ENCODE measurements around the gene GNB1L.

Gene GNB1L

DNA sequence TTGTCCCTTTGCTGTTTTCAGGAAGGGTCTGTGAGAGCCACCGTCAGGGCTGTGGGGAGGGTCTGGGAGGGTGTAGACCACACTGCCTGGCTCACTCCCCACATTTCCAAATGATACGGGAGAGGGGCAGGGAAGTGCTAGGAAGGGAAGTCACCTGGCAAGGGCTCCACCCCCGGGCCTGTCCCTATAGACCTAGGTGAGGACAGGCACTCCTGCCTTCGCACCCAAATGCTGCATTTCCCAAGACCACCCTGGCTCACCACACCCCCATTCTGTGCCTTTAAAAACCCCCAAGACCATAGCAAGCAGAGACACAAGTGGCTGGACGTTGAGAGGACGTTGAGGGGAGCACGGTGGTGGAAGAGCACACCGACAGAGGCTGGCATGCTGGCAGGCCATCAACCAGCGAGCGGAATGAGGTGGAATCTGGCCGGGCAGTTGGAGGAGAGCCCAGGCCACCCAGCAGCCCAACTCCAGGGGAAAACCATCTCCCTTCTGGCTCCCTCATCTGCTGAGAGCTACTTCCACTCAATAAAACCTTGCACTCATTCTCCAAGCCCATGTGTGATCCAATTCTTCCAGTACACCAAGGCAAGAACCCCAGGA is 45.7 kb downstream of the GNB1L start:
- DNase-seq (ENCODE audit: low read depth), result no peak

DNA sequence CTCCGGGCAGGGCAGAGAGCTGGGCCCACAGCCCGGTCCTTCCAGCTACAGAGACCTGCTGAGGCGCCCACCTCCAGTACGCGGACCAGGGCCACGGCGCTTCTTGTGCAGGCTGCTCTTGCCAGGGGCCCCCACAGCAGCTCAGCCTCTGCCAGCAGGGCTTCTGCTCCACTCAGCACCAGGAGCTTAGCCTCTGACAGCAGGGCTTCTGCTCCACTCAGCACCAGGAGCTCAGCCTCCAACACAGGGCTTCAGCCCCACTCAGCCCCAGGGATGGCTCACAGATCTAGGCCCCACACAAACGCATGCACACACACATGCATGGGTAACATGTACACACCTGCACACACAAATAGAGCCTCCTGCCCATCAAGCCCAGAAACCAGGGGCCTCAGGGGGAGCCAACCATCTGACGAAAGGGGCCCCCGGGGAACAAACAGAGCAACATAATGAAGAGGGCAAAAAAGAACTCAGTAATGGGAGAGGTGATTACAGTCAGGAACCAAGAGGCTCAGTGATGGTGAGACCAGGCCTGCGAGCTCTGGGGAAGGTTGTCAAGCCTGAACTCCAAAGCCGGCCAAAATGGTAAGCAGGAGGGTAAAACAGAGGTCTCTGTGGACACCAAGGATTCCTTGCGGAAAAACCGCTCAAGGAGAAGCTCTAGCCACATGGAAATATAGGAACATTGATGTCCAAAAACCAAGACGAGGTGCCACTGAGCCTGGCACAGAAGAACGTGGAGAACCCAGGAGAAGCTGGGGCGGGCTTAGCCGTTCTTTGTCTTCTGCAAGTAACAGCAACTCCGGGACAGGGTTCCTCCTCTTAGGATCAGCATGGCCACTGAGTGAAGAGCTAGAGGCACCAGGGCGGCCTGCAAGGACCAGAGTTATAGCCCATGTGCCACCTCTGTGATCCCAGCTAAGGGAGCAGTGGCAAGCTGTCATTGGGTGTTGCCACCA is 46.5 kb downstream of the GNB1L start:
- no peak for DNase-seq (ENCODE audit: low read depth)

DNA sequence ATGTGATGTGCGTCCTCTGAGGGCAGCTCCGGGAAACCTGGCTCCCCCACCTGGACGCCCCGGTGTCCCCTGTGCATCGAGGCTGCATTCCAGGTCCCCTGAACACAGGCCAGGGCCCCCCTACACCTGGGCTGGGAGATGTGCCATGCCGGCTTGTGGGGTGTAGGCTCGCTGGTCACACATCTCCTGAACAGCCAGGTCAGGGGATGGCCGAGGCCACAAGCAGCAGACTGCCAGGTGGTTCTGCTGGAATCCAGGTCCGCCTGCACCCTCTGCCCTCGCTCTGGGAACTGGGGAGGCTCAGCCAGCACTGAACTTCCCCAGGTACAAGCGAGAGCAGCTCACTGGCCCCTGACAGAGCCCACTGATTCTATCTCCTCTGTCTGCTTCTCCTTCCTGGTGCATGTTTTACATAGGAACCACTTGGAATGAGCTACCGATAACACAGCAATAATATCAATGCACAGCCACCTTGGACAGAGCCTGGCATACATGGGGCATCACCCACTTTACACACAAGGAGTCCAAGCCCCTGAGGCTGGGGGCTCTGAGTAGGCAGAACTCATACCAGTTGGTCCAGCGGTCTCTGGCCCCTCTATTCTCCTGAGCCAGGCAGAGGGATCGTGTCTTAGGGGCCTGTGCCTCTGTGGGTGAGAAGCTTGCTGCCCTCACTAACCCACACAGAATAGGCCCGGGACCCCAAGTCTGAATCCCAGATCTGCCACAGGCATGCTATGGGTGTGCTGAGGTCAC is 47.3 kb downstream of the GNB1L start:
- no peak for DNase-seq (ENCODE audit: low read depth)

DNA sequence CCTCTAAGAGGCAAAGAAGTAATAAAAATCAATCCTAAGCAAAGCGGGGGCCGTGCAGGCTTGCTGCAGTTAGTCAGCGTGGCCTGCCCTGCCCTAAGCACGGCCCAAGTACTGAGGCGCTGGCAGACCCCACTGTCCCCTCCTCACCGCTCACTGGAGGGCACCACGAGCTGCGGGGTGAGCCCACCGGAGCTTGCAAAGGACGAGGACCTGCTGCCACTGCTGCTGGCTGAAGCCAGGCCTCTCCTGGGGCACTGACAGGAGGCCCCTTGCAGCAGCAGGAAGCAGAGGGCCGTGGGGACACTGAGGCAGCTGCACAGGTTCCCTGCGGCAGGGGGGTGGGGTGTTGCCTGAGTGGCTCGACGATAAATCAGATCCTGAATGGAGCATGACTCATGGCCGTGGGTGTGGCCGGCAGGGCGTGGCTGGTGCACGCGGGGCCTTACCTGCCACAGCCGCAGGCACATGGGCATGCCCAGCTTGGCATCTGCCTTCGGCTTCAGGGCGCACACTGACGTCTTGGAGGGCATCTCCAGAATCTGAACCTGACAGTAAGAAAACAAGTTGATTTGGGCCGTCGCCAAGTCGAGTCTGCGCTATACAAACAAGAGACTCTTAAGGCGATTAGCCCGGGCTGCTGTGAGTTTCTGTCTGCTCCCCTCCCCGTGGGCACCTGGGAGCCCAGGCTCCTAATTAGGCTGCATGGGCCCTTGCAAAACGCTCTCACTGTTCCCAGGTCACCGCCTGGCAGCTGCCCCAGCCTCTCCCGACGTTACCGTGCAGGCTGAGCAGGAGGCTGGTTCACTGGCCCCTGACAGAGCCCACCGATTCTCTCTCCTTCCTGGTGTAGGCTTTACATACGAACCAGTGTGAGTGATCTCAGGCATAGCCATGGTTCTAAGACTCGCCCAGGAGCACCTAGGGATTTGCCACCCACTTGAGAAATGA is 48.2 kb downstream of the GNB1L start:
- DNase-seq (ENCODE audit: low read depth), result peak; percentile 22

DNA sequence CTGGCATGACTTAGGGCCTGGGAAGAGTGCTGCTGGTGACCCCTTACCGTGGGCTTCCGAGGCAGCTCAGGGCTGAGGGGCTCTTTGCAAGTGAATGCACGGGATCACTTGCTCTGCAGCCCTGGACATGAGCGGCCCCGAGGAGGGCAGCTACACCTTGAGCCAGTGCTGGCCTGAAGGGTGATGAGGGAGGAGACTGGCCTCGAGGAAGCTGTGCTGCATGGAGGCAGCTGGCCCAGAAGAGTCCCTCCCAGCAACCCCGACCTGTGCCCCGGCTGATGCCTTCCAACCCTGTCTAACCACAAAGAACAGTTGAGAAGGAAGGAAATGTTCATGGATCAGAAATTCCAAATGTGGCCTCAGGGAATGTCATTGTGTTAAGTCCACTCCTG is 48.9 kb downstream of the GNB1L start:
- no peak for DNase-seq (ENCODE audit: low read depth)

DNA sequence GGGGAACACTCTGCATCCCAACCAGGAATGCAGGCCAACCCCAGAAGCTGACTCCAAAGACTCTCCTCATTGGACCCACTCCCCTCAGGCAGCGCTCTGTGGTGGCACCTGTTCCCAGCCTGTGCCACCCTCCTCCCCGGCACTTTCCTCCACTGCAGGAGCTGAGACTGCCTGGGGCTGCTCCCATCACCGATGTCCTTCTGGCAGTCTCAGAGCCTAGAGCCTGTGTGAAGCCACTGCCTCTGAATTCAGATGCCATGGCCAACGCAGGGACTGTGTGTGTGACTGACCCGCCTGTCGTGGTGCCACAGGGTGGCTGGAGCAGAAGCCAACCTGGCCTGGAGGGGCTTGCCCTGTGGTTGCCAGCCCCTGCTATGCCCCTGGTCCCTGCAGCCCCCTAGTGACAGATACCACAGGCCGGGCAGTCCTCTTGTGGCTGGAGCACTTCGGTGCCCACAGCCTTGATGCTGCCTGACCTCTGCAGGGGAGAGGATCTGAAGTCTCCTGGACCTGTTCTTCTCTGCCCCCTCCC is 50.9 kb downstream of the GNB1L start:
- no peak for DNase-seq (ENCODE audit: low read depth)

DNA sequence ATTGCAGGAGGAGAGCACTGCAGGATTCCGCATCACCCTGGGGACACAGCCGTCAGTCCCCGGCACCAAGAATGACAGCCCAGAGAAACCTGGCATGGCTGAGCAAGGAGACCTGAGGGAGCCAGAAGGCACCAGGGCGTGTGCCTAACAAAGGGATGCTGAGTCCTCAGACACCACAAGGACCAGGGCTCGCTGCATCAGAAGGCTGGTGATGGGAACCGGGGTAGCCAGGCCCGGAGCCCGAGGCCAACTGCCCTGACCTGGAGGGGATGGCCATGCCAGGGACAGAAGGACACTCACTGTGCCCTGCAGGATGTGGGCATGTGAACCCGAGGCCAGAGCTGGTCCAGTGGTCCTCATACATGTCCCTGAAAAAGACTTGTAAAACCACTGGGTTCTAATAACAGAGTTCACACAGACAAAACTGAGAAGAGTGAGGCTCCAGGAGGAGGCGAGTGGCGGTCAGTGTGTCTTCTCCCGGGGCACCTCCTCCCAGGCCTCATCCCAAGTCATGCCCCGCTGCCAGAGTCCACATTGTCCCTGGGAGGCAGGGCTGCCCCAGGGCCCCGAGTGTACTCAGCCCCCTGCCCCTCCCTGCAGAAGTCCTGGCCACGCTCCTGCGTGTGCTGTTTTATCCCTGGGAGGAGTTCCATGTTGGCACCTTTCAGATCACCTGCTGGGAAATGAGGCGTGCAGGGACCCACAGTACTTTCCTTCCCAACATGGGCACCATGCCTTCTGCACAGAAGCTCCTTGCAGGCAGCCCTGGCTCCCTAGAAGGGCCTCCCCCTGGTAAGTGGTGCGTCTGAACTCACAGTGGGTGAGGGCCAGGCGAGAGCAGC is 51.6 kb downstream of the GNB1L start:
- DNase-seq (ENCODE audit: low read depth), result no peak

DNA sequence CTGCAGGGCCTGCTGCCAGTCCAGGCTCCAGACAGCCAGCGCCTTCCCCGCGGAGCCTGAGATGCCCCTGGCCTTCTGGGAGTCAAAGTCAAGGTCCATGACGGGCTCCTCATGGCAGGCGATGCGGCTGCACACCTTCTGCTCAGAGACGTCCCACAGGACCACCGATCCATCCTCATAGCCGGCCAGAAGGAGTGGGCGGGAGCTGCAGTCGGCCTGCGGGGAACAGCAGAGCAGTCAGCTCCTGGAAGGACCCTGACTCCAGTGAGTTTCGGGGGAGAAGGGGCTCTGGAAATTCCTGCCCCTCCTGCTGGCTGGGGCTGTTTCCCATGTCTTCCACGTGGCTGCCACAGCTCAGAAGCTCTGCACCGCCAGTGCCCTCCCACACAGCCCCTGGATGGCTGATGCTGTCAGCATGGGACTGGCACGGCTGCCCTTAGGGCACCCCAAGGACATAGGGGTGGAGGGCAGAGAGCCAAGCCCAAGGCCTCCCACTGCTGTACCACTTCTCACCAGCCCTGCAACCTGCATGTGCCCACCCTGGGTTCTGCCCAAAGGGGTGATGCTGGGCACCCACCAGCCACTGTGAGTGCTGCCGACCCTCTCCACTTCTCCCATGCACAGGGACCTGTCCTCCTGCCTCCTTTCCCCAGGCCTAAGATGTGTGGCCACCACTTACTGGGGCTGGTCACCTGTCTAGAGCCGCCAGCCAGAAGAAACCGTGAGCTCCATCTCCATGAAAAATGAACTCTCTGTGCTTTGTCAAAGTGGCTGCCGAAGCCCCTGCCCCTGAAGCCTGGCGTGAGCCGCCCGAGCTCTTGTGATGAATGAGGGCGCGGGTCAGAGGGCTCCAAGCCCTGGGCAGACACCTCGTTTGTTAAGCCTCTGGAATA is 52.4 kb downstream of the GNB1L start:
- no peak for DNase-seq (ENCODE audit: low read depth)

DNA sequence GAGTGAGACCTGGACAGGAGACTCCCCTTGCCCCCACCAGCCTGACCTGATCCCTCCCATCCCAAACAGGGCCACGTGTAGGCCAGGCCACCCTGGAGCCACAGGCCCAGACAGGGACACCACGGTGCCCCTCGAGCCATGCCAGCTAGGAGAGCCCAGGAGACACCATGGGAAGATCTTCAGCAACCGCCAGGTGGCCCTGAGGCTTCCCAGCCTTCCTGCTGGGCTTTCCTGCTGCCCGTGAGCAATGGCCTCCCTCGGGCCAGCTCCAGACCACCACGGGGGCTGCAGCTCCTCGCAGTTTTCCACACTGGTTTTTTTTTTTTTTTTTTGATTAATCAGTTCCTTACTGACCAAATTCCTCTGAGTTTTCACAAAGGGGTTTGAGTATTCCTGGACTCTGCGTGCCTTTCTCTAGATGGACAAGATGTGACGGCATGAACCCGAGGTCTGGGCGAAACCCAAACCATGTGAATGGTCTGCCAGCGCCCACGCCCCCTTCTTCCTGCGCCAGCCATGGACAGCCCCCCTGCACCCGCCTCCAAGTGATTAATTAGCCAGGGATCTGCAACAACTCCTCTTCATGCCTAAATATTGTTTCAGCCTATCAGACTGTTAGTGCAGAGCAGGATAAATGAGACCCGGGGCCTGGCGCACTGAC is 53.2 kb downstream of the GNB1L start:
- no peak for DNase-seq (ENCODE audit: low read depth)

DNA sequence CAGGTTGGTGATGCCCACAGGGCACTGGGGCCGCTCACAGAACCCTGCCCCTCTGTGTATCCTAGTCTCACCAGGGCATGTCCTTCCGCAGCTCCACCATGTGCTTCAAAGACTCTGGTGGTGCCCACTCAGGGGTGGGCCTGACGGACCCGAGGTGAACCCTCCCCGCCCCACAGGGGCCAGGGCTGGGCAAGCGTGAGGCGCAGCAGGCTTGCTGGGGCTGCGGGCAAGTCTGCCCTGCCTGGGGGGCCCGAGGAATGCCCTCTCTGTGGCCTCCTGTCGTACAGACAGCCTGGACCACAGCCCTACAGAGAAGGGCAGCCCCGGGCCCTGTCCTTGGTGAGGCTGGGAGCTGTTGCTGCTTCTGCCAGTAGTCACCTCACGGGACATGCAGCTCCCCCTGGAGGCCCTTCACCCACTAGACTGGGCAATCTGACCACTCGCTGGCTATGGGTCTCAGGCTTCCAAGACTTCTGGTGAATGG is 53.9 kb downstream of the GNB1L start:
- peak; percentile 47 for DNase-seq (ENCODE audit: low read depth)

DNA sequence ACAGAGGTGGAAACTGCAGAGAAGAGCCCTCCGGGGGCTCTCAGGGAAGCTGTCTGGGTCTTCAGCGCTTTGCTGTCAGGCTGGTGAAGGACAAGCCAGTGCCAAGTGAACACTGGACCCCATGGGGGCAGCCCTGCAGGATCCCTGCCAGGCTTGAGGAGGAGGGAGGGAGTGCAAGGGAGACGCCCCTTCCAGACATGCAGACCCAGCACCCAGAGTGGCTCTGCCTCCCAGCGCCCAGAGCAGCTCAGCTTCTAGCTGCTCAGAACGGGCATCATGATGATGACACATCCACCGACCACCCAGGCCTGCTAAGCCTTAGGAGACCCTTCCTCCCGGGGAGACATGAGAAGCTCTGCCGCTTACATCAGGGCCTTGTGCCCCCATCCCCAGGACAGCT is 54.4 kb downstream of the GNB1L start:
- no peak for DNase-seq (ENCODE audit: low read depth)

DNA sequence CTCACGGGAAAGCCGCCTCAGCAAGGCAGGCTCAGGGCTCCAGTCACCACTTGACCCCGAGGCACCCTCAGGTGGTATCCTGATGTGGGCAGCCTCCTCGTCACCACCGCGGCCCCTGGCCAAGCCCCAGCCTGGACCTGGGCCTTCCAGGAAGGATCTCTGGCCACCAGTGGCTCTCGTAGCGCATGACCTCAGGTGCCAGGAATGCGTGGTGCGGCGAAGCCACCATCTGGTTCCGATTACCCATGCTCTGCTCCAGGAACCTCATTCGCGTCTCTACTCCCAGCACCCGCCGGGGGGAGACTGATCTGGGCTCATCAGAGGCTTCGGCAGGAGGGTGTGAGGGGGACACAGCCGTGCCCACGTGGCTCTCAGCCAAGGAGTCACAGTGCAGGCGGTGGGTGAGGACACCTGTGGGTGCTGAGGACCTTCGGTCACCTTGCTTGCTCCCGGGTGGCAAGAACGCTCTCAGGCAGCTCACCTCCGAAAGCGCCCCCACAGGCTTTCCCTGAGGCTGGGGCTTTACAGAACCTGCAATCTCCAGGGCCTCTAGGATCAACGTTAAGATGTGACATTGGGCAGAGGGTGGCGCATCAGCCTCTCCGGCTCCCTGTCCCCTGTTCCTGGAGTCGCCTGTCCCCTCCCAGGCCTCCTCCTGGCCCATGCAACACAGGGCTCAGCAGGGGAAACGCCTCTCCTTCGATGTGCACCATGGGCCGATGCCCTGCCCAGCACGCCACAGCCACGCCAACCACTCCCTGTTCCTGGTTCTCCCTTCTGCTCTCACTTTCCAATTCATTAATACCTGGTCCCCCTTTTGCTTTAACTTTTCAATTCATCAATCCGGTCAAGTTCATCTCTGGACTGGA is 55.1 kb downstream of the GNB1L start:
- DNase-seq (ENCODE audit: low read depth), result peak; percentile 90

DNA sequence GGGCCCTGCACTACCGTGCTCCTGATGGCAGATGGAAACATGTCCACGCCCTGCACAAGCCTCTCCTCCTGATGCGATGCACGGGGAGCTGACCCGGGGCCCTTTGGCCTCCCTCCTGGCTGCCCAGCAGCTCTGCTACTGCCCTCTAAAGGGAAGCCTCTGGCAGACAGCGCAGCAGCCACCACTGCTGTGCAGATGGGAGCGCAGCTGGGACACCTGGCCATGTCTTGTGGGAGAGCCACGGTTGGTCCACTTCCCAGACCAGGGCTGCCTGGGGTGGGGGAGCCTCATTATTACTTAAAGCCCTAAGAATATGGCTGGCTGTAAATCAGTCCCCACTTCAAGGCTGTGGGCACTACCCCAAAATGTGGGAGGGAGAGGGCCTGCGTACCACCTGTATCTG is 55.8 kb downstream of the GNB1L start:
- DNase-seq (ENCODE audit: low read depth), result no peak

DNA sequence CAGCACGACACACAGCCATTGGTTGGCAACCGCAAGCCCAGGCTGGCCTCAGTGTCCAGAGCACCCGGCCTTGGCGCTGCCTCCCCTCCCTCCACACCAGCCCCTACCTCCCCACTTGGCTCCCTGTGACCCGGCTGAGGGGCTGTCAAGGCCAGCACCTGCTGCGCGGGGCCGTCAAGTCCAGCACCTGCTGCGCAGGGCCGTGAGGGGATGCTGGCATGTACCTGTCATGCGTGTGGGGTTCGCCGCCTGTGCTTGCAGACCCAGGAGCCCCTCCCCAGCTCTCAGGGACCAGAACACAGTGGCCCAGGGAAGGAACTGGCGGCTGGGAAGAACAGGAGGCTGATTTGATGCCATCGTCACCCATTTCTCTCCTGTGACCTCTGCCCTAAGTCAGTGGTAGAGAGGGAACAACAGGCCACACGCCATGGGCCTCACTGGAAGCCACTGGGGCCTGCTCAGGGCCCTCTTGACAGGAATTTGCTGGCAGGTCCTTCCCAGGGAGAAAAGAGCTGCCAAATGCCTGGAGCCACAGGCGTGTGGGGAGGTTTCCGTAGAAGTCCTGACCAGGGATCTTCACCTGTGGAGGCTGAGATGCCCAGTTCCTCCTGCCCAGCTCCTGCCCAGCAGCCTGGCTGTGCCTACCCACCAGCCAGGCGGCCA is 56.5 kb downstream of the GNB1L start:
- DNase-seq (ENCODE audit: low read depth), result no peak

DNA sequence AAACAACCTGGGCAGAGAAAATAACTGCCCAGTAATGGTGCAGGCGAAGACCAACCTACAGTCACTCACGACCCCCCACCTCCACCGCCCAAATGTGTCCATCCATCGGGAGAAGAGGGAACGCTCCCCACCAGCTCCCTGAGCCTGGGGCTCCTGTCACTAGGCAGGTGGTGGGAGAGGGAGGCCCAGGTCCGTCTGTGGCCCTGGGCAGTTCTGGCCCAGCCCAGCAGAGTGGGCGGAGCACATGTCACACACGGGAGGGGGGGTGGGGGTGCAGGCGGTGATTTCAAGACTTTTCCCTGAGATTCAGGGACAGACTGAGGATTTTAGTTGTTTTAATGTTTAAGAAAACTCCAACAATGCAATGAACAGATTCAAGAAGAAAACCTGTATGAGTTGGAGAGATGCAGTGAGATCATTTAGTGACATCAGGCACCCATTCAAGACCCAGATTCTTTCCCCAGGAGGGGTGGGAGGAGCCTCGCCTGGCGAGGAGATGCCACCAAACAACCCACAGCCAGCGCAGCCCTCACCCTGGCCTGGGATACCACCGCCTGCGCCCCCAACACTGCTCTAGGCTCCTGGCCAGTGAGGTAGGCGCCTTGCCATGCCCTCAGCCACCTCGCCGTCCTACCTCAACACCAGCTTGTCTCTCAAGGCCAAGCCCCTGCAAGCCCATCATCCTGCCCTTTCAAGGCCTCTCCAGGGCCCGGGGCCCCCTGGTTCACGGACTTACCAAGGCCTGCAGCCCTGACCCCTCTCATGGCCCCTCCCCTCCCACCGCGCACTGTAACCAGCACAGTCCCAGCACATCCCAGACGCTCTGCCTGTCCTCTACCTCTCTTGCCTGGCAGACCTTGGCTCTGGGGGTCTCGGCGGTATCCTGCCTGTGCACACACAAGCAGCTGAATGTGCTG is 57.3 kb downstream of the GNB1L start:
- DNase-seq (ENCODE audit: low read depth), result no peak

DNA sequence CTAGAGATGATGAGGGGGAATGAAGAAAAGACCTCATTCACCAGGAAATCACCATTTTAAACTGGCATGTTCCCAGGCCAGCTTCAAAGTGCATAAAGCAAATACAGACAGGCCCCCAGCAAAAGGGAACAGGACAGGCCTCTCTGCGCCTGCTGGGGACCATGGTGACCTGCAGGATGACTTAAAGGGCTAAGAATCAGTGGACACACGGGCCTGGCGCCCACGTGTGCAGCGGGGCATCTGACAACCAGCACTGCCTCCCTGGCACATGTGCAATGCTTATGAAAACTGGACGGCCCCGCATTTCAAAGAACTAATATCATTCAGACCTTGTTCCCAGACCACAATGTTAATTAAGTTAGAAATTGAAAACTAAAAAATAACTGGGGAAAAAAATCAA is 58.5 kb downstream of the GNB1L start:
- no peak for DNase-seq (ENCODE audit: low read depth)

Measured in iris pigment epithelial cell (primary cell).